Measurements from ENCODE around the gene B4GALNT4. TPM values are rescaled to one million over a fixed set of nuclear protein-coding genes. Genes with fewer than 3 reads are reported as not detected.

Gene B4GALNT4
- total RNA-seq, 2 experiments from 2014 or later, result 4.2 to 6.0 TPM

- Mint-ChIP-seq H3K36me3 (ENCODE audit: low read depth) (peaks cover 14% of the 10 kb centered on the region), H3K9me3 (no peaks in the 10 kb centered on the region), H3K27me3 (no peaks in the 10 kb centered on the region), H3K4me3 (no peak overlapping the region), H3K27ac (no peak overlapping the region), H3K4me1 (ENCODE audit: low read depth) (peaks cover 11% of the 10 kb centered on the region)
- POLR2A ChIA-PET, result no interaction called here
- Histone ChIP-seq H3K27ac (ENCODE audit: low read depth in 1 of 2, low read length in 2 of 2) (no peak overlapping the region), H3K4me1 (ENCODE audit: insufficient read depth, low read length) (peaks cover 24% of the 10 kb centered on the region), H3K36me3 (ENCODE audit: insufficient read depth, low read length) (peaks cover 8% of the 10 kb centered on the region), H3K4me3 (ENCODE audit: low read length) (no peak overlapping the region), H3K27me3 (ENCODE audit: control insufficient read depth in 1 of 2, insufficient read depth in 2 of 2, low read length in 2 of 2) (no peaks in the 10 kb centered on the region), H3K9me3 (ENCODE audit: control insufficient read depth in 1 of 2, insufficient read depth in 1 of 2, low read length in 2 of 2) (no peaks in the 10 kb centered on the region)
- DNase-seq (peak in 1 of 14 experiments; percentile 6), ATAC-seq (ENCODE audit: poor library complexity) (no peak)
- CTCF ChIA-PET, result no interaction called here
- no peak for TF ChIP-seq CTCF (IDR thresholded peaks at IDR 0.05)
- intact Hi-C loops (cut with DNase I, micrococcal nuclease), result no loop called here
Measured at GRCh38 chr11:420054-420910, 51.0 kb downstream of the B4GALNT4 start.

- ChIA-PET POLR2A (no interaction called here), CTCF (no interaction called here)
- DNase-seq (peak in 1 of 14 experiments; percentile 5), ATAC-seq (ENCODE audit: poor library complexity) (no peak)
- Mint-ChIP-seq H3K36me3 (ENCODE audit: low read depth) (peaks cover 17% of the 10 kb centered on the region), H3K4me3 (no peak overlapping the region), H3K27ac (no peak overlapping the region), H3K27me3 (no peaks in the 10 kb centered on the region), H3K4me1 (ENCODE audit: low read depth) (peaks cover 5% of the 10 kb centered on the region), H3K9me3 (no peaks in the 10 kb centered on the region)
- Histone ChIP-seq H3K4me3 (ENCODE audit: low read length) (no peak overlapping the region), H3K4me1 (ENCODE audit: insufficient read depth, low read length) (peaks cover 18% of the 10 kb centered on the region), H3K27me3 (ENCODE audit: control insufficient read depth in 1 of 2, insufficient read depth in 2 of 2, low read length in 2 of 2) (no peaks in the 10 kb centered on the region), H3K9me3 (ENCODE audit: control insufficient read depth in 1 of 2, insufficient read depth in 1 of 2, low read length in 2 of 2) (no peaks in the 10 kb centered on the region), H3K27ac (ENCODE audit: low read depth in 1 of 2, low read length in 2 of 2) (no peak overlapping the region), H3K36me3 (ENCODE audit: insufficient read depth, low read length) (peaks cover 8% of the 10 kb centered on the region)
- intact Hi-C loops (cut with DNase I, micrococcal nuclease), result no loop called here
- no peak for TF ChIP-seq CTCF (IDR thresholded peaks at IDR 0.05)
Measured at GRCh38 chr11:420911-421321, 51.6 kb downstream of the B4GALNT4 start.

DNA sequence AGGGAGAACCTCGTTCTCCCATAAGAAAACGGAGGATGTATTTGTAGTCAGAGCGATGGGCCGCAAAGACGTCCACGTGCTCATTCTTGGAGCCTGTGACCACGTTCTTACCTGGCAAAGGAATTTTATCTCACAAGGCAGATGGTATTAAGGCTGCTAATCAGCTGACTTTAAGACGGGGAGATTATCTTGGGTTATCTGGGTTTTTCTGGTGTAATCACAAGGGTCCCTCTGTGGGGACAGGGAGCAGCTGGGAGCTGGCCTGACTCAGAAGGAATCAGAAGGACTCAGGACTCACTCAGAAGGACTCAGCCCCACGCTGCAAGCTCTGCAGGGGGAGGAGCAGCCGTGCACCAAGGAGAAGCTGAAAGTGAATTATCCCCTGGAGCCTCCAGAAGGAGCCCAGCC, 53.0 kb downstream of the B4GALNT4 start:
- ChIA-PET POLR2A (no interaction called here), CTCF (no interaction called here)
- Histone ChIP-seq H3K36me3 (ENCODE audit: insufficient read depth, low read length) (peaks cover 8% of the 10 kb centered on the region), H3K4me3 (ENCODE audit: low read length) (no peak overlapping the region), H3K27me3 (ENCODE audit: control insufficient read depth in 1 of 2, insufficient read depth in 2 of 2, low read length in 2 of 2) (no peaks in the 10 kb centered on the region), H3K4me1 (ENCODE audit: insufficient read depth, low read length) (peaks cover 14% of the 10 kb centered on the region), H3K27ac (ENCODE audit: low read depth in 1 of 2, low read length in 2 of 2) (no peak overlapping the region), H3K9me3 (ENCODE audit: control insufficient read depth in 1 of 2, insufficient read depth in 1 of 2, low read length in 2 of 2) (no peaks in the 10 kb centered on the region)
- intact Hi-C loops (cut with DNase I, micrococcal nuclease), result no loop called here
- Mint-ChIP-seq H3K9me3 (no peaks in the 10 kb centered on the region), H3K4me3 (no peak overlapping the region), H3K4me1 (ENCODE audit: low read depth) (no peaks in the 10 kb centered on the region), H3K27ac (peak overlapping the region; percentile 17), H3K27me3 (no peaks in the 10 kb centered on the region), H3K36me3 (ENCODE audit: low read depth) (peaks cover 17% of the 10 kb centered on the region)
- DNase-seq (no peak), ATAC-seq (ENCODE audit: poor library complexity) (no peak)
- no peak for TF ChIP-seq CTCF (IDR thresholded peaks at IDR 0.05)

All from CD4-positive, alpha-beta T cell (primary cell).